HFFc6 (cell line): Measurements from ENCODE around the gene SIGLEC7. TPM values are rescaled to one million over a fixed set of nuclear protein-coding genes. Genes with fewer than 3 reads are reported as not detected.

Source experiments
- DNase-seq: peaks from one replicate; pipeline ENCODE4 v3.0.0-alpha.2; 2018
- H3K27ac Mint-ChIP-seq: 2 replicates; pipeline ENCODE4 v1.8.0; 2020; ENCODE audit warnings: mild to moderate bottlenecking, mixed read lengths
- H3K27me3 Mint-ChIP-seq: 2 replicates; pipeline ENCODE4 v1.8.0; 2021; ENCODE audit warnings: mild to moderate bottlenecking, moderate library complexity, mixed read lengths; ENCODE audit not compliant: insufficient read depth
- H3K36me3 Mint-ChIP-seq: 2 replicates; pipeline ENCODE4 v1.8.0; 2021; ENCODE audit warnings: low read depth, mixed read lengths
- H3K4me1 Mint-ChIP-seq: 2 replicates; pipeline ENCODE4 v1.8.0; 2020; ENCODE audit warnings: low read depth, mixed read lengths
- H3K4me3 Mint-ChIP-seq: 2 replicates; pipeline ENCODE4 v1.8.0; 2020; ENCODE audit warnings: mild to moderate bottlenecking, moderate library complexity, mixed read lengths
- H3K9me3 Mint-ChIP-seq: 2 replicates; pipeline ENCODE4 v1.8.0; 2020; ENCODE audit warnings: mild to moderate bottlenecking, mixed read lengths
- total RNA-seq, 6 experiments: library from RNA; stranded (reverse); fragmentation: NEBNext Ultra II Directional; extraction: Animal tissue kit (Norgen Biotek cat#: 25700); gene quantifications; 2 replicates in 1 of 6; 3 replicates in 5 of 6; pipeline ENCODE4 v1.2.3, GENCODE V29; 2021
- TF ChIP-seq, protein P1 (sequence below): fragments of 200-600 bp; sonication (generic); IDR thresholded peaks from 2 replicates; pipeline ENCODE4 v1.5.0; 2021; ENCODE audit warnings: antibody characterized with exemption, mild to moderate bottlenecking

SIGLEC7 gene
- total RNA-seq, 6 experiments from 2014 or later, result not detected

DNA sequence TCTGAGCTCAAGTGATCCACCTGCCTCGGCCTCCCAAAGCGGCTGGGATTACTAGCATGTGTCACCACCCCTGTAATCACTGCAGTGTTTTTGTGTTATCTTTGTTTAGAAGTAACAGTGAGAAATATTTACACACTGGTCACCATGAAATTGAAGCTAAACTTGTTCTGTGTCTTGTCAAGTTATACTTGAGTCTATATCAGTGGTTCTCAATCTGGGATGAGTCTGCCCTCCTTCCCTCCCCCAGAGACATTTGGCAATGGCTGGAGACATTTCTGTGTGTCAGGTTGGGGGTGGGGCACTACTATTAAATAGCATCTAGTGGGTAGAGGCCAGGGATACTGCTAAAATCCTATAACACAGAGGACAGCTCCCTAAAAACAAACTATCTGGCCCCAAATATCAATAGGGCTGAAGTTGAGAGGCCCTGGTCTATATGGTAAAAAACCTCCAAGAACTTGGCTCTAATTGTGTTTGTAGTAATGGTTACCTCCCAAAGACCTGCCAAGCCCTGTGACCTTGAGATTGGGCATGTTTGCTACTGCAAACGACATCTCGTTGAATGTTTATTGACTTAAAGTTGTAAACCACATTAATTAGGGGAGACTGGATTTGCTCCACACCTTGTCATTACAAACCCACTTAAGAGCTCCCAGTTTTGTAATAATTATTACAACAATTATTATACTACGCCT is 40.8 kb upstream of the SIGLEC7 start:
- Mint-ChIP-seq H3K4me3 (no peak overlapping the region), H3K9me3 (no peaks in the 10 kb centered on the region), H3K27me3 (no peaks in the 10 kb centered on the region), H3K36me3 (peaks cover 22% of the 10 kb centered on the region), H3K4me1 (peaks cover 12% of the 10 kb centered on the region), H3K27ac (no peak overlapping the region)
- TF ChIP-seq, protein P1, sequence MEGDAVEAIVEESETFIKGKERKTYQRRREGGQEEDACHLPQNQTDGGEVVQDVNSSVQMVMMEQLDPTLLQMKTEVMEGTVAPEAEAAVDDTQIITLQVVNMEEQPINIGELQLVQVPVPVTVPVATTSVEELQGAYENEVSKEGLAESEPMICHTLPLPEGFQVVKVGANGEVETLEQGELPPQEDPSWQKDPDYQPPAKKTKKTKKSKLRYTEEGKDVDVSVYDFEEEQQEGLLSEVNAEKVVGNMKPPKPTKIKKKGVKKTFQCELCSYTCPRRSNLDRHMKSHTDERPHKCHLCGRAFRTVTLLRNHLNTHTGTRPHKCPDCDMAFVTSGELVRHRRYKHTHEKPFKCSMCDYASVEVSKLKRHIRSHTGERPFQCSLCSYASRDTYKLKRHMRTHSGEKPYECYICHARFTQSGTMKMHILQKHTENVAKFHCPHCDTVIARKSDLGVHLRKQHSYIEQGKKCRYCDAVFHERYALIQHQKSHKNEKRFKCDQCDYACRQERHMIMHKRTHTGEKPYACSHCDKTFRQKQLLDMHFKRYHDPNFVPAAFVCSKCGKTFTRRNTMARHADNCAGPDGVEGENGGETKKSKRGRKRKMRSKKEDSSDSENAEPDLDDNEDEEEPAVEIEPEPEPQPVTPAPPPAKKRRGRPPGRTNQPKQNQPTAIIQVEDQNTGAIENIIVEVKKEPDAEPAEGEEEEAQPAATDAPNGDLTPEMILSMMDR, result no peak
- no peak for DNase-seq

DNA sequence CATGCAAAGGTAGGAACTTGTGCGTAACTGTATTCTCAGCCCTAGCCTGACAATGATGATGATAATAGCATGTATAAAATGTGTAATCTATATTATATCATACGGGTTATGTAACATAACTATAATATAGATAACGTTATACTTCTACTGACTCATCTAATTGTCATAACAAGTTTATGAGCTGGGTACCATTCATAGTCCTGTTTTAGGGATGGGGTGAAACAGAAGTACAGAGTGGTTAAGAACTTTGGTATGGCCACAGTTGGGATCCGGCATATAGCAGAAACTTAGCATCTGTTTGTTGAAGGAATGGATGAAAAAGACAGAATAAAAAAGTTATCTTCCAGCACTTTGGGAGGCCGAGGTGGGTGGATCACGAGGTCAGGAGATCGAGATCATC is 39.1 kb upstream of the SIGLEC7 start:
- peaks cover 16% of the 10 kb centered on the region for H3K36me3 Mint-ChIP-seq
- TF ChIP-seq, protein P1, result no peak
- no peak for DNase-seq
- H3K27me3 Mint-ChIP-seq, result no peaks in the 10 kb centered on the region
- no peak overlapping the region for H3K4me3 Mint-ChIP-seq
- no peak overlapping the region for H3K27ac Mint-ChIP-seq
- H3K9me3 Mint-ChIP-seq, result no peaks in the 10 kb centered on the region
- H3K4me1 Mint-ChIP-seq, result peaks cover 15% of the 10 kb centered on the region

DNA sequence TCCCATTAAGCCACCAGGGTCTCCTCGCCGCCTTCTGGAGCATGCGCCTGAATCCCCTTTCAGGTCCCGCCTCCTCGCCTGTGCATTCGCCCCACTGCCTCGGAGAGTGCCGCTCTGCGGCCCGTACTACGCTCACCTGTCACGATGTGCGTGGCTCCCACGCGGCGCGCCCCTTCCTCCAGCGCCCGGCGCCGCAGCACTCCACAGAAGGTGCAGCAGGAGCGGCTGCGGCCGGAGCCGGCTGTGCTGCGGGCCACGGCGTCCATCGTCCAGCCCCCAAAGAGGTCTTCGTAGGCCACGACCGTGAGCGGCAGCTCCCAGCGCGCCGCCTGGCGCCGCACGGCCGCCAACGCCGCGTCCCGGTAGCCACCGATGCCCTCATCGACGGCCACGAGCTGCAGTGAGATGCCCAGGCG is 38.2 kb upstream of the SIGLEC7 start:
- peaks cover 15% of the 10 kb centered on the region for H3K4me1 Mint-ChIP-seq
- H3K36me3 Mint-ChIP-seq, result peaks cover 16% of the 10 kb centered on the region
- TF ChIP-seq, protein P1, result no peak
- H3K27ac Mint-ChIP-seq, result no peak overlapping the region
- H3K9me3 Mint-ChIP-seq, result no peaks in the 10 kb centered on the region
- H3K4me3 Mint-ChIP-seq, result no peak overlapping the region
- DNase-seq, result no peak
- H3K27me3 Mint-ChIP-seq, result no peaks in the 10 kb centered on the region

DNA sequence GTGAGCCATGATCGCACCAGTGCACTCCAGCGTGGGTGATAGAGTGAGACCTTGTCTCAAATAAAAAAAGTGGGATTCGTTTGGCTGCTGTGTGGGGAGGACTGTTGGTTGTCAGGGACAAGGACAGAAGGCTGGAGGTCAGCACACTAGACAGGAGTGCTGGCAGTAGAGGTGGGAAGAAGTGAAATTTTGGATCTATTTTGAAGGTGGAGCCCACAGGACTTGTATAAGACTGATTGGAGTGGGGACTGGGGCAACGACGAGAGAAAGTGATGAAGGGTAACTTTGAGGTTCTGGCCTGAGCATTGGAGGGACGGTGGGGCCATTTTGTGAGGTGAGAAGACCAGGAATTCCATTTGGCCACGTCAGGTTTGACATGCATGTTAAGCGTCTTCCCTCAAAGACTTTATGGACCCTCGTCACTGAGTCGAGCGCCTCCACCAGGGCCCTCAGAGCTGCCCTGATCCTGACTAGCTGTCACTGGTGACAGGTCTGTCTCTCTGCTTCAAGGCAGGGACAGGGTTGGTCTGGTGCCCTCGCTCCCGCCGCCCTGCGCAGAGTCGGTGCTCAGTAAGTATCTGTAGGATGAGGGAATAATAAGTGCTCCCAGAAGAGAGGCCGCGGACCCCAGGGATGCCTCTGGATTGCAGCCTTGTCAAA is 34.6 kb upstream of the SIGLEC7 start:
- DNase-seq, result peak; percentile 26
- peak overlapping the region; percentile 93 for H3K27ac Mint-ChIP-seq
- no peaks in the 10 kb centered on the region for H3K9me3 Mint-ChIP-seq
- peak overlapping the region; percentile 98 for H3K4me3 Mint-ChIP-seq
- peaks cover 11% of the 10 kb centered on the region for H3K4me1 Mint-ChIP-seq
- TF ChIP-seq, protein P1, result no peak; the same call in 1 of the 2 replicates
- H3K36me3 Mint-ChIP-seq, result peaks cover 16% of the 10 kb centered on the region
- H3K27me3 Mint-ChIP-seq, result peaks cover 4% of the 10 kb centered on the region

DNA sequence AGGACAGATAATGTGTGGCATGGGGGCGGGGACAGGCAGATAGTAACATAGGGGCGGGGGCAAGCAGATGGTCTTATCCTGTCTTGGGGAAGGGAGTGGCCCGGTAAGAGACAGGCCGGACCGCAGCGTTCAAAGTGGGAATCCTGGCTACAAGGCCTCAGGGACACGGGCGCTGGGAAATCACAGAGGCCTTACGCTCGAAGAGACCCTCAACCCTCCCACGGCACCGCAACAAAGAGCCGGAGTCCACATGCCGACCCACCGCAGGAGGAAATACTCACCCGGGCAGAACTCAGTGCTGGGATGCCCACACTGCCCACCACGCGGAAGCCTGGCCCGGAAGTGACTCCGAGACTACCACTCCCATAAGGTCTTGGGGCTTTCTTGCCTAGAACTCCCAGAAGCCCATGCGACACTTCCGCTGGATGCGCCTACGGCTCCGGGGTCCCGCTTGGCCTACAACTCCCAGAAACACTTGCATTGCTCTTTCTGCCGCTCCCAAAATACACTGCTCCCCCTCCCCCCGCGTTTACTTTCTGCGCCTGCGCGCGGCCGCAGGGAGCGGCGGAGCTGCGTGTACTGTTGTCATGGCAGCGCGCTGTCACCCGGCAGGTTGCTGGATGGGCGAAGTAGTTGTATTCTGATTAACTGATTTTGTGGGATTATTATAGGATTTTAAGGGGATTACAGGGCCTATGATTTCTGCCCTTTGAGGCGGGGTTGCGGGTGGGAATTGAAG is 33.9 kb upstream of the SIGLEC7 start, which contains the start of gene CTU1:
CTU1 (minus strand) TSS at position 344 of the 739 bp plus-strand sequence. CDS start 3,840 bp downstream, outside the sequence.
- Mint-ChIP-seq H3K27ac (peak within 1 kb of the TSS; percentile 93), H3K27me3 (peaks cover 4% of the 10 kb centered on the region), H3K4me3 (peak within 1 kb of the TSS; percentile 98), H3K36me3 (peaks cover 16% of the 10 kb centered on the region), H3K4me1 (peaks cover 11% of the 10 kb centered on the region), H3K9me3 (no peaks in the 10 kb centered on the region)
- TF ChIP-seq, protein P1, result no peak
- peak; percentile 99 for DNase-seq
